Fibroblast of lung (primary cell): ENCODE data around the gene CENPP. TPM values are rescaled to one million over a fixed set of nuclear protein-coding genes. Genes with fewer than 3 reads are reported as not detected.

Source experiments
- DNase-seq, 2 donors: peaks; one replicate each; pipeline versions ENCODE4 v3.0.0 to v3.0.0-alpha.2; 2010; ENCODE audit warnings: low read depth in 2 of 2
- H2AFZ ChIP-seq: 2 replicates; pipeline ENCODE4 v1.5.1; 2012; ENCODE audit warnings: low read length, control low read depth, inconsistent platforms
- H3K27ac ChIP-seq: 2 replicates; pipeline ENCODE4 v1.5.1; 2011; ENCODE audit warnings: low read length, control low read depth; ENCODE audit not compliant: insufficient read depth
- H3K27me3 ChIP-seq: 2 replicates; pipeline ENCODE4 v1.5.1; 2011; ENCODE audit warnings: mild to moderate bottlenecking, low read length; ENCODE audit not compliant: control insufficient read depth, insufficient read depth
- H3K36me3 ChIP-seq: 2 replicates; pipeline ENCODE4 v1.5.1; 2011; ENCODE audit warnings: low read length; ENCODE audit not compliant: control insufficient read depth, insufficient read depth
- H3K4me1 ChIP-seq: 2 replicates; pipeline ENCODE4 v1.5.1; 2011; ENCODE audit warnings: low read length; ENCODE audit not compliant: control insufficient read depth, insufficient read depth; ENCODE audit errors: extremely low read depth
- H3K4me2 ChIP-seq: 2 replicates; pipeline ENCODE4 v1.5.1; 2011; ENCODE audit warnings: low read length, control low read depth; ENCODE audit not compliant: insufficient read depth; ENCODE audit errors: extremely low read depth
- H3K4me3 ChIP-seq, 4 experiments: fragments of 200-600 bp in 1 of 4; sonication (generic) in 1 of 4; replicated peaks in 1 of 4; 2 replicates each; pipeline ENCODE4 v1.5.1; 2011 to 2016; ENCODE audit warnings: low read length in 4 of 4, low read depth in 3 of 4, mild to moderate bottlenecking in 3 of 4, control low read depth in 2 of 4, inconsistent platforms in 1 of 4, mixed read lengths in 1 of 4; ENCODE audit not compliant: insufficient read depth in 1 of 4; ENCODE audit errors: control extremely low read depth in 1 of 4
- H3K79me2 ChIP-seq: 2 replicates; pipeline ENCODE4 v1.5.1; 2012; ENCODE audit warnings: mild to moderate bottlenecking, low read length, inconsistent platforms; ENCODE audit not compliant: control insufficient read depth, insufficient read depth
- H3K9ac ChIP-seq: 2 replicates; pipeline ENCODE4 v1.5.1; 2011; ENCODE audit warnings: mild to moderate bottlenecking, low read length, control low read depth; ENCODE audit not compliant: insufficient read depth
- H3K9me3 ChIP-seq: 2 replicates; pipeline ENCODE4 v1.5.1; 2012; ENCODE audit warnings: low read depth, low read length; ENCODE audit not compliant: control insufficient read depth, insufficient read depth
- H4K20me1 ChIP-seq: 2 replicates; pipeline ENCODE4 v1.5.1; 2011; ENCODE audit warnings: low read length; ENCODE audit not compliant: control insufficient read depth, insufficient read depth; ENCODE audit errors: extremely low read depth
- EZH2 ChIP-seq: IDR thresholded peaks from 2 replicates; pipeline ENCODE4 v1.5.1; 2012; ENCODE audit warnings: low read length, control low read depth, mild to moderate bottlenecking; ENCODE audit errors: missing control alignments
- polyA plus RNA-seq, 2 donors: library from polyadenylated mRNA; depleted of rRNA in 1 of 2; stranded (reverse) in 1 of 2; unstranded in 1 of 2; fragments of >200 nt; gene quantifications; 2 replicates each; pipeline ENCODE4 v1.2.1, GENCODE V29; 2011 to 2012; ENCODE audit warnings: missing spikeins in 1 of 2
- total RNA-seq: library from RNA; depleted of rRNA; stranded (reverse); fragments of >200 nt; gene quantifications from 2 replicates; pipeline ENCODE4 v1.2.1, GENCODE V29; 2014
- TF ChIP-seq, protein P1 (sequence below), 2 donors: IDR thresholded peaks in 1 of 2; conservative IDR thresholded peaks in 1 of 2; 1 replicate in 1 of 2; 2 replicates in 1 of 2; pipeline ENCODE4 v1.5.1; 2011 to 2012; ENCODE audit warnings: low read length in 2 of 2, control low read depth in 1 of 2, inconsistent platforms in 1 of 2, low read depth in 1 of 2, mild to moderate bottlenecking in 1 of 2

Gene CENPP
- total and polyA plus RNA-seq, 2 donors (not counting 1 experiment from before 2014, with no cell fraction given) = 1.7 to 2.4 TPM

DNA sequence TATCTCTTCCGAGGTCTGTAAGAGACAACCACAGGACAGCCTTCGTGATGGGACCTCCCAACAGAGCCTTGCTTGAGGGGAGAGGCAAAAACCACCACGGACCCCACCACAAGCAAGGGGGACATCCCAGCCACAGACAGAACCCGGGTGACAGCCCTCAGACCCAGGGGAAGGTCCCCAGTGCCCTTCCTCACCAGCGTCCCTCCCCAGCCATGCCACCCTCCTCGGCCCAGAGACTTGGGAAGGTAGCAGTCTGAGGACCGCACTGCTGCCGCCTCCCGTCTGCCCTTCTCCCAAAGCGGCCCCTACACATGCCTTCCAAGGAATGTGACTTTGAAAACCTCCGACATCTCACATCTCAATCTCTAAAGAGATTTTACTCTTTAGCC lies 330.8 kb downstream of the CENPP start:
- H4K20me1 ChIP-seq = no peaks in the 10 kb centered on the region
- H3K79me2 ChIP-seq = peaks cover 26% of the 10 kb centered on the region
- H3K36me3 ChIP-seq = peaks cover 2% of the 10 kb centered on the region

DNA sequence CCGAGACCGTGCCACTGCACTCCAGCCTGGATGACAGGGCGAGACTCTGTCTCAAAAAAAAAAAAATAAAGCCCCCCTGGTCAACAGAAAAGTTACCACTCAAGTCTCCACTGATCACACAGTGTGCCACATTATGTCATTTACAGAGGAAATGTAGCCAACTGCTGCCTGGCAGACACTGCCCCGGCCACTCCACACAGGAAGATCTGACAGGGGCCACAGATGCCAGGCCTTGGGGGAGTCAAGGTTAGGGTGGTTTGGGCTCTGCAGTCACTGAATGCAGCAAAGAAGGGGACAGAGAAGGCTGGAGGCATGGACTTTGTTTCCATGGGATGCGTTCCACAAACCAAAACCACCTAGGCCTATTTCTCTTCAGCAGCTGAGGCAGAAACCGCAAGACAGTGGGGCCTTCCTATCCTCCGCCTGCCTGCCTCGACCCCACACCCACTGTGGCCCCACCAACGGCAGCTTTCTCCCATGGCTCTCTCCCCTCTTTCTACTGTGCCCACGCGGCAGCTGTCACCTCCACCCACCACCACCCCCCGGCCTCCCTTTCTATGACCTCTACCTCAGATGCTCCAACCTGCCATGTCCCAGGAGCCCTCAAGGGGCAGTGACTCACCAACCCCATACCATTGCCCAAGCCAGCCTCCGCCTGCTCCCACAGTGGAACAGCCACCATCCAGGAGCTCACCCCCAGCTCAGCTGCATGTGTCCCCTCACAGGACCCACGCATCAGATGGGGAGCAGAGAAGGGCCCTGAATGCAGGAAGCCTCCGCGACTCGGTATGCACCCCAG lies 331.7 kb downstream of the CENPP start:
- Histone ChIP-seq H3K4me2 (no peak overlapping the region), H3K36me3 (peaks cover 2% of the 10 kb centered on the region), H3K79me2 (peaks cover 31% of the 10 kb centered on the region), H3K9ac (no peak overlapping the region), H3K4me1 (no peaks in the 10 kb centered on the region), H2AFZ (no peak overlapping the region), H3K27ac (no peak overlapping the region), H3K9me3 (no peaks in the 10 kb centered on the region), H3K4me3 (no peak overlapping the region), H3K27me3 (no peaks in the 10 kb centered on the region), H4K20me1 (no peaks in the 10 kb centered on the region)
- TF ChIP-seq EZH2 = no peak
- TF ChIP-seq, protein P1, sequence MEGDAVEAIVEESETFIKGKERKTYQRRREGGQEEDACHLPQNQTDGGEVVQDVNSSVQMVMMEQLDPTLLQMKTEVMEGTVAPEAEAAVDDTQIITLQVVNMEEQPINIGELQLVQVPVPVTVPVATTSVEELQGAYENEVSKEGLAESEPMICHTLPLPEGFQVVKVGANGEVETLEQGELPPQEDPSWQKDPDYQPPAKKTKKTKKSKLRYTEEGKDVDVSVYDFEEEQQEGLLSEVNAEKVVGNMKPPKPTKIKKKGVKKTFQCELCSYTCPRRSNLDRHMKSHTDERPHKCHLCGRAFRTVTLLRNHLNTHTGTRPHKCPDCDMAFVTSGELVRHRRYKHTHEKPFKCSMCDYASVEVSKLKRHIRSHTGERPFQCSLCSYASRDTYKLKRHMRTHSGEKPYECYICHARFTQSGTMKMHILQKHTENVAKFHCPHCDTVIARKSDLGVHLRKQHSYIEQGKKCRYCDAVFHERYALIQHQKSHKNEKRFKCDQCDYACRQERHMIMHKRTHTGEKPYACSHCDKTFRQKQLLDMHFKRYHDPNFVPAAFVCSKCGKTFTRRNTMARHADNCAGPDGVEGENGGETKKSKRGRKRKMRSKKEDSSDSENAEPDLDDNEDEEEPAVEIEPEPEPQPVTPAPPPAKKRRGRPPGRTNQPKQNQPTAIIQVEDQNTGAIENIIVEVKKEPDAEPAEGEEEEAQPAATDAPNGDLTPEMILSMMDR (conservative IDR thresholded peaks at IDR 0.05 in 1 of 2, IDR thresholded peaks at IDR 0.05 in 1 of 2; ENCODE audit: low read depth in 1 of 2, low read length in 2 of 2) = no peak
- DNase-seq = no peak

More for the DNA sequence above, 330.8 kb downstream of the CENPP start:
- Histone ChIP-seq H3K9me3 (no peaks in the 10 kb centered on the region), H3K27me3 (no peaks in the 10 kb centered on the region), H3K27ac (no peak overlapping the region), H3K9ac (no peak overlapping the region), H3K4me1 (no peaks in the 10 kb centered on the region), H2AFZ (no peak overlapping the region), H3K4me3 (no peak overlapping the region), H3K4me2 (no peak overlapping the region)
- no peak for DNase-seq
- TF ChIP-seq EZH2 = no peak
- TF ChIP-seq, protein P1 (conservative IDR thresholded peaks at IDR 0.05 in 1 of 2, IDR thresholded peaks at IDR 0.05 in 1 of 2; ENCODE audit: low read depth in 1 of 2, low read length in 2 of 2) = no peak

GRCh38 chr9:92658176-92658575 lies 332.4 kb downstream of the CENPP start:
- no peak overlapping the region for H3K4me2 ChIP-seq
- no peak for TF ChIP-seq EZH2
- TF ChIP-seq, protein P1 (conservative IDR thresholded peaks at IDR 0.05 in 1 of 2, IDR thresholded peaks at IDR 0.05 in 1 of 2; ENCODE audit: low read depth in 1 of 2, low read length in 2 of 2) = no peak
- H3K79me2 ChIP-seq = peaks cover 37% of the 10 kb centered on the region
- H3K4me3 ChIP-seq = no peak overlapping the region
- no peak overlapping the region for H3K9ac ChIP-seq
- H3K36me3 ChIP-seq = peaks cover 2% of the 10 kb centered on the region
- no peak for DNase-seq
- H3K4me1 ChIP-seq = no peaks in the 10 kb centered on the region
- no peaks in the 10 kb centered on the region for H3K27me3 ChIP-seq
- H2AFZ ChIP-seq = no peak overlapping the region
- H3K9me3 ChIP-seq = no peaks in the 10 kb centered on the region
- no peaks in the 10 kb centered on the region for H4K20me1 ChIP-seq
- H3K27ac ChIP-seq = no peak overlapping the region
